NCI-H748 (cell line): ENCODE results near the gene NUDT14.

Experiments used
- DNase-seq: peaks from one replicate; lab custom pipeline; 2025; ENCODE audit not compliant: unreplicated experiment; lab: John Stamatoyannopoulos, UW

The NUDT14 gene

DNA sequence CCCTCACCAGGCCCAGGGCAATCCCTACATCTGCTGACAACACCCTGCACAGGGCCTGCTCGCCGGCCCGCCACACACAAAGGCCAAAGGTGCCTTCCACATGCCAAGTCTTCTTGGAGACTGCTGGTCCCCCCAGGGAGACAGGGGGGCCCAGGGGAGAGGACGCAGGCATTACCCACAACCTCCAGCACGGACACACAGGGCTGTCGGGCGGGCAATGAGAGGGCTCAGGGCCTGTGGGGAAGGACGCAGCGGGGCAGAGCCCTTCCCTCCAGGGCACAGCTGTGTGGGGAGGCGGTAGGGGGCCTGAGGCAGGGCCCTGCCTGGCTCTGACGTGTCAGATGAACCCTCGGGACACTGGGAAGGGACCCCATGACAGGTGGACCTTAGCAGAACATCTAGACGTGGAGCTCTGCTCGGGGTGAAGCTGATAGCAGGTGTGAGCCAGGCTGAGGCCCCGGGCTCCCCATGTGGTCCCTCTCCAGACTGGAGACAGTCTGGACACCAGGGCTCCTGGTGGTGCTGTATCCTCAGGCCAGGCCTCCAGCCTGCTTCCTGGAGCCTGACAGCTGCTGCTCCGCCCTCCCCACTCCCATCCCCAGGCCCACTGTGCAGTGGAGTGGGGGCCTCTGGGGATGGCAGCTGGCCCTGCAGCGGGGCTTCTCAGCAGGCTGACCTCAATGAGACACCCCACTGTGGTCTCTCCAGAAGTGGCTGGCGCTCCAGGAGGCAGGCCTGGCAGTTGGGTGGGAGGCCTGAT is 31.6 kb upstream of the NUDT14 start:
- DNase-seq = no peak

- no peak for DNase-seq
These were observed 30.6 kb upstream of the NUDT14 start for GRCh38 chr14:105211758-105212089.

GRCh38 chr14:105211086-105211757 is 30.1 kb upstream of the NUDT14 start:
- no peak for DNase-seq

GRCh38 chr14:105210266-105211025 is 29.3 kb upstream of the NUDT14 start:
- no peak for DNase-seq

DNA sequence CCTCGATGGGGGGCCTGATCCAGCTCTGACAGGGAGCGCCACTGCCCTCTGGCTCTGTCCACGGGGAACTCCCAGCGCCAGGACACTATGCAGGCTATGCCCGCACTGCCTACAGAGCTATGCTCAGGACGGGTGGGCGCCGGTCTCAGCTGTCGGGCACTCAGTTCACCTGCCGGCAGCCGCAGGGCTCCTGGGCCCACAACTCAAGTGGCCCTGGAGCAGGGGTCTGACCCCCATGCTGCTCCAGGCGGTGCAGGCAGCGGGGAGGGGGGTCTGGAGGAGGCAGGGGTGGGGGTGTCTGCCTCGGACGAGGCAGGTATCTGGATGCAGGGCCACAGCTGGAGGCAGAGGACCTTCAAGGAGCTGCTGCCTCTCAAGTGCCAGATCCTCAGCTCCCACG is 28.5 kb upstream of the NUDT14 start:
- DNase-seq = no peak

GRCh38 chr14:105209091-105209490 is 28.0 kb upstream of the NUDT14 start:
- no peak for DNase-seq

DNA sequence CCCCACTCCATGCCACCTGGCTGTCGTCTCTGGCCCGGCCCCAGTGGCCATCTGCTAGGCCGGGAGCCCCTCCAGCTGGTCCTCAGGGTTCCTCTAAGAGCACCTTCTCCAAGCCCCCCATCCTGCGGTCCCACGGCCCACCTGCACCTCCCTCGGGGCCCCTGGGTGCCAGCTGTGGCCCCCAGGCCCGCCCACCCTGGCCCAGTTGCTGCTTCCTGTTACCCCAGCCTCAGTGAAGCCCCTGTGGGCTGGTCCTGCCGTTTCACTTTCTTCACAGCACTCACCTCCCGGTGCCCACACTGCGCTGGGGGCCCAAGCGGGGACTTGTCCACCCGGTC is 27.6 kb upstream of the NUDT14 start:
- no peak for DNase-seq

DNA sequence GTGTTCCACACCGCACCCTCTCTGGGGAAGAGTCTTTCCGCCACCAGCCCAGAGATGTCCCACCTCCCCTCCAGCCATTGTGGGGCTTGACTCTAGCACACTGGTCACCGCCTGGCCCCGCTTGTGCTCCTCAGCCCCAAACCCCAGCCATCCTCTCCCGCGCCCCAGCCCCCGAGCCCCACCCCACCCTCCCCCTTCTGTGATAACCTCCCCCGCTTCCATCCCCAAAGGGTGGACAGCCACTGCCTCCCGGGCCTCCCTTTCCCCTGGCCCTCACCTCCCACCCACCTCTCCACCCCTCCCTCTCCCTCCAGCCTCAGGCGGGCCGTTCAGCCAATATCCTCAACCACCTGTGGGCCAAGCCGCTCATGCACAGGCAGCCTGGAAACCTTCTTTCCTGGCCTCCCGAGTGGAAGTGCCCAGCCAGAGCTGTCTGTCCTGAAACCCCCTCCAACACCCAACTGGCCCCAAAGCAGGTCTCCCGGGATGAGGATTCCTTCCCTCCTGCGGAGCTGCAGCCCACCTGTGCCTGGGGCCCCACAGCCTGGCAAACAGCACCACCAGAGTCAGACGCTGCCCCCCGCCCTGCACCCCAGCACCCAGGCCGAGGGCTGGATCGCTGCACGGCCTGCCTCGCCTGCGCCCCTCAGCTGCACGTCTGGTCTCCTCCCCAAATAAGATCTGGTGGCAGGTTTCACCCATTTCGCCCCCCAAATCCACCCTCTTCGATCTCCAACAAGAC is 27.1 kb upstream of the NUDT14 start:
- DNase-seq = no peak

- DNase-seq = no peak
These were observed 26.4 kb upstream of the NUDT14 start for GRCh38 chr14:105207460-105207901.

DNA sequence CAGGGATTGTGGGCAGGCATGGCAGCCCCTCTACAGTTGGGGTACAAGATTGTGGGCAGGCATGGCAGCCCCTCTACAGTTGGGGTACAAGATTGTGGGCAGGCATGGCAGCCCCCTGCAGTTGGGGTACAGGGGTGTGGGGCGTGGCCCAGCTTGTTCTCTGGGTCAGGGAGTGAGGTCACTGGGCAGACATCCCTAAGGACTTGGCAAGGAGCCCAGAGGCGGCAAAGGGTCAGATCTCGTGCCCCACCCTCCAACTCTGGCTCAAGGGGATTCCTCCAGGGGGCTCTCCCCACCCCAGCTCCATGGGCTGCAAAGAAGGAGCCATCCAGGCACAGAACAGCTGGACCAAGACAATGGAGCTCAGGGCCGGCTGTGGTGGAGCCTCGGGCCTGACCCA is 25.8 kb upstream of the NUDT14 start:
- DNase-seq = no peak

DNA sequence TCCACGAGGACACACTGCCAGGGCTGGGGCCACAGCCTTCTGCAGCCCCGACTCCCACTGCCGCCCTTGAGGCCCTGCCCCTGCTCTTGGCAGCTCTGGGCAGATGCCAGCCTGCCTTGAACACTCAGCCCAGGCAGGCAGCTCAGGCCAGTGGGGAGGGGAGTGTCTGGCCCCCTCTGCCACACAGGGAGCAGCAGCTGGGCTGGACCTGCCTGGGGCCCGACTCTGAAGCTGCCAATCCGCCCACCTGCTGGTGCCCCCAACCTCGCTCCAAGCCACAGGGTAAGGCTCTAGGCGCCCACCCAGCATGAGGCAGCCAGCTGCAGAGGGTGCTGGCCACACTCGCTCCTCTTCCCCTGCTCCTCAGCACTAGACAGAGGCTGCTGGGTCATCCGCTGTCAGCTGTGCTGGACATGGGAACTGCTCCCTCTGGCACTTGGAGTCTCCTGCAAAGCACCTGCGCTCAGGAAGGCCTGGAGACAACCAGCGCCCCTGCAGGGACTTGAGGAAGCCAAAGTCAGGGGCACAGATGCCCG is 24.6 kb upstream of the NUDT14 start:
- no peak for DNase-seq

- no peak for DNase-seq
These were observed 24.0 kb upstream of the NUDT14 start for GRCh38 chr14:105204931-105205672.

DNA sequence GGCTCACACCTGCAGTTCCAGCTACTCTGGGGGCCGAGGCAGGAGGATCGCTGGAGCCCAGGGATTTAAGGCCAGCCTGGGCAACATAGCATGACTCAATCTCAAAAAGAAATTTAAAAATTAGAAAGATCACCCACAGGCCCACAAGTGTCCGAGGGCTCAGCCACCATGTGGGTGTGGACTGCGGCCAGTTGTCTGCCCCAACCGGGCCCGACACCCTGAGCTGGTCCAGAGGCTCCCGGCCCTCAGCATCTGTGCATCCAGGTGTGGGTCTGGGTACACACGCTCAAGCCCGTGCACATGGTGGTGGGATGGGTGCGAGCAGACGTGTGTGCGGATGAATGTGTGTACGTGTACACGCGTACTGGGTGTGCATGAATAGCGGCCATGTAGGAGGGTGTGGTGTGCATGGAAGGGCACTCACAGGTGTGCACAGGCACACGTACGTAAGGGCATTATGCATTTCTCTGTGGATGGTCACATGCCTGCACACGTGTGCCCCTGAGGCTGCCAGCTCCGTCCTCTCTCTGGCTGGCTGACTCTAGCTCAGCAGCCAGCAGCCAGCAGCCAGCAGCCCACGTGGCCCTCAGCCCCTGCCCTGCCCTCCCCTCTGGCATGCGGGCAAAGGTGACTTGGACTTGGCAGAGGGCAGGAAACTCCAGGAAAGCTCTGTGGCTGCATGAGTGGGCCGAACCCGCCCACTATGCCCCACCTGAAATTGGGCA is 23.3 kb upstream of the NUDT14 start:
- no peak for DNase-seq

- DNase-seq = no peak
These were observed 22.6 kb upstream of the NUDT14 start for GRCh38 chr14:105203701-105204100.

DNA sequence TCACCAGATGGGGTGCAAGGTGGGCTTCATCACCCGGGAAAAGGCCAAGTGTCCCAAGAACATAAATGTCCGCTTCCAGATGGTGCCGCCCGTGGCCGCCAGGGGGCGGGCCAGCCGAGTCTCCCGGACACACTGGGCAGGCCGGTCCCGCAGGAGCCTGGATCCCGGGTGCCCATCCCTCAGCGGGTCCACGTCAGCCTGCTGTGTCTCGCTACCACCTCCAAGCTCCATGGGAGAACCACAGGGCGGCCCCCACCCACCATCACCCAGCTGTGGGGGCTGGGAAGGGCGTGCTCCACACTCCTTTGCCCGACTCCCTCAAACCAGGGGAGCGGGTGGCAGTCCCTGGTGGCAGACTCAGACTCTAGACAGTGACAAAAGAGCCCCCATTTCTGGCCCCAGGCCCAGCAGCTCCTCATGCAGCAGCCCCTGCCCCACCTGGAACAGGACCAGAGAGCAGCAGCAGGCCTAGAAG is 22.0 kb upstream of the NUDT14 start:
- peak; percentile 69 for DNase-seq

DNA sequence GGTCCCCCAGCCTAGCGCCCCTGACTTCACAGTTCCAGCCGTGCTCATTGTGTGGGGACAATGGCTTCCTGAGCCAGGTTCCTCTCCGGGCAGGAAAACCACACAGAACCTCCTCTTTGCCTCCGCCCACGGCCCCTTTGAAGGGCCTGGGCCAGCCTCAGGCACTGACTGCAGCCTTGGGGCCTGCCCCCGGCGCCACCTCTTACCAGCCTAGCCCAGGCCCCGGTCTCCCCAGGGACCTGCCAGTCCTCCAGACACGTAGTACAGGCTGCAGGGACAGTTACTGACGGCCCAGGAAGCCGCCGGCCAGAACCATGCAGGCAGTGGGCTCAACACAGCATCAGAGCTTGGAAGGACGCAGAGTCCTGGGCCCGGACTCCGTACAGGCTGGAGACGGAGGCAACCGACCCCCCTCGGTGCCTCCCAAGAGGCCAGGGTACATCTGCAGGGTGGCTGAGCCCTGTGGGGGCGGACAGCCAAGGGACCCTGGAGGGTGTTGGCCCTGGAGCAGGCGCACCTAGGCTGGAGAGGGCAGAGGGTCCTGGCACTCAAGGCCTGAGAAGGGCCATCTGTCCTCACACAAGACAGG is 20.9 kb upstream of the NUDT14 start:
- no peak for DNase-seq

GRCh38 chr14:105201156-105201924 is 20.2 kb upstream of the NUDT14 start:
- DNase-seq = peak; percentile 23

DNA sequence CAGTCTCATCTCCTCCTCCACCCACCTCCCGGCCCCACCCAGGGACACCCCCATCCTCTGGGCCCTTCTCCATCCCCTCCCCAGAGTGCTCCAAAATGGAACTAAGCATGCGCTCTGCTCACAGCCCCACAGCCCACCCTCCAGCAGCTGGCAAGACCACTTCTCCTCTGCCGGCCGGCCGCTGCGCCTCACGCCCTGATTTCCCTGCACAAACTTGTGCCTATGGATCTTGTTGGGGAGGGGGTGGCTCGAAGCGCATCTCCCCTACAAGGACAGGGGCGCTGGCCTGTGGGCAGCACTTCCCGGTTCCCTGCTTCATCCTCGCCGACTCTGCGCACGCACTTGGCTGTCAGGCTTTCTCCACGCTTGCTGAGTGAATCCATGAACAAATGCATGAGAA is 19.5 kb upstream of the NUDT14 start:
- no peak for DNase-seq

DNA sequence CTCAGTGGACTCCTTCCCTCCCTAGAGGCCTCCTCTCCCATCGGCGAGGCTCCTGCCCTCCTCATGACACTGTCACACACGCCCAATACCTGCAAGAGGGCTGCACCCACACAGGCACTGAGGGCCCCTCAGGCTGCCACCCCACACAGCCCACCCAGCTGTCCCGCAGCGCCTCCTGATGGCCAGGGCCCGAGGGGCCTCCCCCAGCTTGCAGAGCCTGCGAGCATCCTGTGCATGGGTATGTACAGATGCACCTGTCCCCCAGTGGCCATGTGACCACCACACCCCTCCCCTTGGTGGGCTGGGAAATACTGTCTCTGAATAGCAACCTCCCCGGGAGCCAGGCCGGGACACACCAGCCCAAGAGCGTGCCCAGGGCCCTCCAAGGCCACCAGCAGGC is 19.0 kb upstream of the NUDT14 start:
- no peak for DNase-seq
